Cardiac fibroblast (primary cell): ENCODE measurements around the gene FUT2.

Experiments used
- DNase-seq, 2 donors: peaks; one replicate each; pipeline versions ENCODE4 v3.0.0 to v3.0.0-alpha.2; 2010; ENCODE audit warnings: low read depth in 2 of 2
- H3K4me3 ChIP-seq, 2 donors: replicated peaks in 1 of 2; 1 replicate in 1 of 2; 2 replicates in 1 of 2; pipeline ENCODE4 v1.5.1; 2011; ENCODE audit warnings: low read depth in 2 of 2, low read length in 2 of 2, mild to moderate bottlenecking in 2 of 2, moderate library complexity in 1 of 2
- CTCF ChIP-seq: IDR thresholded peaks from one replicate; pipeline ENCODE4 v1.5.1; 2011; ENCODE audit warnings: low read depth, mild to moderate bottlenecking, low read length, inconsistent platforms

FUT2 gene

GRCh38 chr19:48746110-48746509 is 50.3 kb downstream of the FUT2 start:
- TF ChIP-seq CTCF = no peak
- no peak for DNase-seq
- H3K4me3 ChIP-seq = no peak overlapping the region

- no peak for TF ChIP-seq CTCF
- DNase-seq = peak; percentile 93 to 95
- H3K4me3 ChIP-seq = peak within 1 kb of the TSS; percentile 56 to 66
Observed at GRCh38 chr19:48746738-48747575, 51.2 kb downstream of the FUT2 start, which contains the start of gene IZUMO1. Gene IZUMO1, minus strand, starts transcription at chr19:48746909. Its CDS starts 1,050 bp downstream, at chr19:48745859.

GRCh38 chr19:48749571-48750198 is 53.9 kb downstream of the FUT2 start:
- no peak for DNase-seq
- H3K4me3 ChIP-seq = no peak overlapping the region

GRCh38 chr19:48750351-48750750 is 54.6 kb downstream of the FUT2 start:
- H3K4me3 ChIP-seq = no peak overlapping the region
- no peak for TF ChIP-seq CTCF
- no peak for DNase-seq

More at GRCh38 chr19:48749571-48750198, 53.9 kb downstream of the FUT2 start:
- TF ChIP-seq CTCF = no peak

GRCh38 chr19:48750771-48751504 is 55.2 kb downstream of the FUT2 start:
- DNase-seq = no peak
- no peak overlapping the region for H3K4me3 ChIP-seq
- no peak for TF ChIP-seq CTCF

- DNase-seq = no peak
- TF ChIP-seq CTCF = no peak
- H3K4me3 ChIP-seq = peak overlapping the region; percentile 33 to 41
Observed at GRCh38 chr19:48751845-48752495, 56.2 kb downstream of the FUT2 start.
